Measurements from ENCODE around the gene RHOA.

Gene RHOA

DNA sequence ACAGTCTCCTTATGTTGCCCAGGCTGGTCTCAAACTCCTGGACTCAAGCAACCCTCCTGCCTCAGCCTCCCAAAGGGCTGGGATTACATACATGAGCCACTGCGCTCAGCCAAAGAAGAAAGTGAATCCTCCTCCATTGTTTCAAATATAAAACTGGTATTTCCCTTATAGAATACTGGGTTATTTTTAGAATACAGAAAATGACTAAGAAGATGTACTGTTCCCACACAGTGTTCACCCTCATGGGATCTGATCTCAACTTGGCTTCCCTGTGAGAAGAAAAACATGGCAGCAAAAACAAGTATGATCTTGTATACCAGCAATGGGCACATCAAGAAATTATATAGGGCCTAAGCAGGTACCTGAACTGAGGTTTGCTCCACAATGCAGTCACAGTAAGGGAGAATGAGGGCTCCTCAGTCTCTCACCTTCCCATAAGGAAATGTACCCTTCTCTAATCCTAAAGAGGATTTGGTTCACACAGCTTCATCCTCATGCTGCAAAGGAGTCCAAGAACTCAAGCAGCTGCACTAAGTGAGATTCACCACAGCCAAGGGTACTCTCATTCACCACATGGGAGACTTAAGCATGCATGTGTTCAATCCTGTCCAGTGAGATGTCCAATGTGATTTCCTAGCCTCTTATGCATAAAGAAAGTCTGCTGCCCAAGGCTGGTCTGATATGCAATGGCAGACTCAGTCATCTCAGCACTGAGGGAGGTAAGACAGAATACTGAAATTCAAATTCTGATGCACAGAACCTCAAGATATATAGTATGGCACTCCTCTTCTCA is 97.7 kb downstream of the RHOA start:
- DNase-seq: no peak

DNA sequence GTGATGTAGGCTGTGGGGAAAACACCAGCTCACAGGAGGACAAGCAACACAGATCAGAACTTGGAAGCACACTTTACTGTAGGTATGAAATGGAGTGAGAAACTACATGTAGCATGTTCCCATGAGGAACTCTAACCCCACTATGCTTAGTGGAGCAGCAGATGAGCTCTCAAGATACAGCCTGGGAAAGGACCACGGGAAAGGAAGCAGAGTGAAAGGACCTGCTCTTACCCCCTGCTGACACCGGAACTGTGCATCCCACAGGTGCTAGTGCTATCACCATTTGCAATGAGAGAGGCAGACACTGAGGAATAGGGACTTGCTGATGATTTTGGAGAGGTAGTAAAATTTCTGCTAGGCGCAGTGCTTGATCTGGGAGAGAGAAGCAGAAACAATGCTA is 100.5 kb downstream of the RHOA start:
- DNase-seq: no peak

DNA sequence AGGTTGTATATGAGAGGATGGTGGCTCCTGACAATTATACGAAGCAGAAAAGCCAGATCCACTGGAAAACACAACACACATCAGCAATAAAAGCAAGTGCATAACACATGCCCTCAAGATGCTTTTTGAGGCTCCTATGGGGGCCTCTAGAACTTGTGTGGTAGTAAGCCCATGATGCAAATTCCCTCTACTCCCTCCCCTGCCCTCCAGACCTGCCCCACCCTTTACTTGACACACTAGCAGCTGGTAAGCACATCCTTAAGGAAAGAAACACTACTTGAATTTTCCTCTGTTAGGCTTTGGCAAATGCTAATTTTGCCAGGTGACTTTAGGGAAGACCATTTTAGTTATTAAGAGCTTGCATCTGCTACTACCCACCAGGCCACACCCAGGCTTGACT is 101.1 kb downstream of the RHOA start:
- no peak for DNase-seq
